Measurements from ENCODE around the gene TMEM181.
"Not testable (repeated sequence)": the region's sequence is repeated elsewhere in the genome, so short reads cannot be mapped to it uniquely, and the experiment has no call there.

TMEM181 gene

DNA sequence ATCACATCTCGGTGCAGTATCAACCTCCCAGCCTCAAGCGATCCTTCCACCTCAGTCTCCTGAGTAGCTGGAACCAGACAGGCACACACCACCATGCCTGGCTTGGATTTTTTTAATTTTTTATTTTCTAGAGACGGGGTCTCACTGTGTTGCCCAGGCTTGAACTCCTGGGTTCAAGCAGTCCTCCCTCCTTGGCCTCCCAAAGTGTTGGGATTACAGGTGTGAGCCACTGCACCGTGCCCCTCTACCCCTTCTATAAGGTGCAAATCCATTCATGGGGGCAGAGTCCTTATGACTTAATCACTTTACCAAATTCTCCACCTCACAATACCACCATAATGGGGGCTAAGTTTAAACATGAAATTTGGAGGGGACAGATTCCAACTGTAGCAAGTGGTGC, 37.7 kb downstream of the TMEM181 start:
- no peak for DNase-seq

GRCh38 chr6:158599635-158600034, 39.7 kb downstream of the TMEM181 start:
- DNase-seq, result no peak

DNA sequence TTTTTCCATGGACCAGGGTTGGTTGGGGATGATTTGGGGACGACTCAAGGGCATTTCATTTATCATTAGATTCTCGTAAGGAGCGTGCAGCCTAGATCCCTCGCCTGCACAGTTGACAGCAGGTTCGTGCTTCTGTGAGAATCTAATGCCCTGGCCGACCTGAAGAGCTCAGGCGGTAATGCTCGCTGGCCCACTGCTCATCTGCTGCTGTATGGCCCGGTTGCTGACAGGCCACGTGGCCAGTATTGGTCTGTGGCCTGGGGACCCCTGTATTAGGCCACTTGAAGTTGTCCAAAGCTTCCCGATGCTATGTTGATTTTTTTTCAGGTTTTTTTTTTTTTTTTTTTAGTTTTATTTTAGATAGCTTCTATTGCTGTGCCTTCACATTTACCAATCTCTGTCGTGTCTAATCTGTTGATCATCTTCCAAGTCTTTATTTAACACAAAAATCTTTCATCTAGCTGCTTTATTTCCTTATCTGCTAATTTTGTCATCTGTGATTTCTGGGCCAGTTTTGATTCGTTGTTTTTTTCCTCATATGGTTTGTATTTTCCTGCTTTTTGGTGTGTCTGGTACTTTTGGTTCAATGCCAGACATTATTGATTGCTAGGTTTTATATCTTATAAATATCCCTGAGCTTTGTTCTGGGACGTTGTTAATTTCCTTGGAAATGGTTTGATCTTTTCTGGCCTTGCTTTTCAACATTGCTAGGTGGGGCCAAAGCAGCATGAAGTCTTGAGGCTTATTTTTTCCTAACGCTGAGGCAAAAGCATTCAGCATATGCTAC, 43.6 kb downstream of the TMEM181 start:
- no peak for DNase-seq

DNA sequence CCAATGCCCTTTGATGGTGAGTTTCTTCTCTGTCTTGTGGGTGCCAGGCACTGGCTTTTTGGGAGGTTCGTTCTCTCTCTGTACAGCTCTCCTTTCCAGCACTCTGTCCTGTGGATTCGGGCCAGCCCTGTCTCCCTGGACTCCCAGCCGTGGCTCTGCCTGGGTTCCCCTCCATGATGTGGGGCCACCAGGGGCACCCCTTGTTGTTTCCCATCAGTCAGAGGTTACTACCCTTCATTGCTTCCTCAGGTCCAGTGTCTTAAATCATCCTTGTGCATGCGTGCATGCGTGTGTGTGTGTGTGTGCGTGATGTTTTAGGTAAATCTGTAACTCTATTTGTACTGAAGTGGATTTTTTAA, 44.1 kb downstream of the TMEM181 start:
- DNase-seq, result no peak

DNA sequence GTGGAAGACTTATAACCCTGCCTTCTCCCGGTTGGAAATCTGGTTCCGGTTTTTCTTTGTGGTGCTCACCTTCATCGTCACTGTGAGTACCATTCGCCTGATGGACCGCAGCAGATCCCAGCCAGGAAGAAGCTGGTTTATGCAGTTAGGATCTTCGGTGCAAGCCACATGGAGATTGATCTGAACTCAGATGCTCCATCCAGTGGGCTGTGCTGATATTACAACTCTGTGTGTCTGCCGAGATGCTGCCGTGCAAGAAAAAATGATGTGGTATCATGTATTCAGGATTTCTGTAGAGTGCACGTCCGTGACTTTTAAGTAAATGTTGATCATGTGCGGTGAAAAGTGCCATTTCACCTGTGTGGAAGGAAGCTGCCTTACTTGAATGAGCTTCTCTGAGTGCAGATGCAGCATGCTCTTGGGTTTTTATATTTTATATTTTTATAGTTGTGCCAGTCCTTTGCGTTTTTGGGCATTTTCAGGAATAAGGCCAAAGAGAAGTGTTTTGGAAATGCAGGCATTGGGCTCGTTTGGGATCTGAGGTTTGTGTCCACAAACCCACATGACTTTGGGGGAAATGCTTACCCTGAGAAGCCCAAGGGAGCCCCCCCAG, 45.5 kb downstream of the TMEM181 start:
- peak; percentile 64 to 73 for DNase-seq

DNA sequence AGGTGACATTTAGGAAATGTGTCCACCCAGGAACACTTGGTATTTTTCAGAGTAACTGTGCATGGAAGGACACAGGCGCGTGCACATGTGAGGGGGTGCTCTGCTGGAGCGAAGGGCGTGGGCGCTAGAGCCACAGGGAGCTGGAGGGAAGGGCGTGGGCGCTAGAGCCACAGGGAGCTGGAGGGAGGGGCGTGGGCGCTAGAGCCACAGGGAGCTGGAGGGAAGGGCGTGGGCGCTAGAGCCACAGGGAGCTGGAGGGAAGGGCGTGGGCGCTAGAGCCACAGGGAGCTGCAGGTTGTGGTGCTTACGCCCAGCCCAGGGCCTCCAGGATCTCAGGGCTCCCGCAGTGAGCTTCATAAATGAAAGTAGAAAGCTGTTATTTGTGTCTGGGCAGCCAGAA, 46.1 kb downstream of the TMEM181 start:
- DNase-seq, result not testable (repeated sequence)

GRCh38 chr6:158606935-158607334, 47.0 kb downstream of the TMEM181 start:
- no peak for DNase-seq

- no peak for DNase-seq
Observed at GRCh38 chr6:158607411-158608170, 47.7 kb downstream of the TMEM181 start.

GRCh38 chr6:158608221-158608620, 48.3 kb downstream of the TMEM181 start:
- no peak for DNase-seq

DNA sequence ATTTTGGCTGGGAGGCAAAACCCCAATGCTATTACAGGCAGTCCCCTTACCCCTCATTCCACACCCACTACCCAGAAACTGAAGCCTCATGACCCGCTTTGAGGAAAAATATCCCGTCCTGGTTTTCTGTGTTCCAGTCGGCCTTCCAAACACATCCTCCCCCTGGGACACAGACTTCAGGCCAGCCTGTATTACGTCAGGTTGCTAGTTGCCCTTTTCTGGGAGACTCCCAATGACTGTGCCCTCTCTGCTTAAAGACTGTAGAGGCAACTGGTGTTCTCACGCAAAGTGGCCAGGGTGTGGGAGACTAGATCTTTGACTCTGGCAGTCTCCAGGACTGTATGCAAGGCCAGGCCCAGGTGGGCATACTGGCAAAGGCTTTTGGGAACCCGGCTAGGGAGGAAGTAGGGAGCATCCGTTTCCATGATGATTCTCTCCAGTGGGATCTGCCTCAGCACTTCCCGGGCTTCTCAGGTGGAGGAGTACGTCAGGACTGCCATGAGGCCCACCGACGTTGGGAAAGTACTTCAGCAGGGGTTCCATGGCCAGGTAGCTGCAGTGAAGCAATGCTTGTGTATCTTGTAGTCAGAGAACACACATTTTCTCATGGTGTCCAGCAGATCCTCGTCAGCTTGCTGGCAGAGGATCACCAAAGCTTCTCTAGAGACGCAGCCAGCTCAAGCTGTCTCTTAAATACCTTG, 49.7 kb downstream of the TMEM181 start:
- DNase-seq, result no peak

GRCh38 chr6:158610319-158610968, 50.6 kb downstream of the TMEM181 start:
- no peak for DNase-seq

GRCh38 chr6:158611039-158611438, 51.1 kb downstream of the TMEM181 start:
- DNase-seq, result no peak

DNA sequence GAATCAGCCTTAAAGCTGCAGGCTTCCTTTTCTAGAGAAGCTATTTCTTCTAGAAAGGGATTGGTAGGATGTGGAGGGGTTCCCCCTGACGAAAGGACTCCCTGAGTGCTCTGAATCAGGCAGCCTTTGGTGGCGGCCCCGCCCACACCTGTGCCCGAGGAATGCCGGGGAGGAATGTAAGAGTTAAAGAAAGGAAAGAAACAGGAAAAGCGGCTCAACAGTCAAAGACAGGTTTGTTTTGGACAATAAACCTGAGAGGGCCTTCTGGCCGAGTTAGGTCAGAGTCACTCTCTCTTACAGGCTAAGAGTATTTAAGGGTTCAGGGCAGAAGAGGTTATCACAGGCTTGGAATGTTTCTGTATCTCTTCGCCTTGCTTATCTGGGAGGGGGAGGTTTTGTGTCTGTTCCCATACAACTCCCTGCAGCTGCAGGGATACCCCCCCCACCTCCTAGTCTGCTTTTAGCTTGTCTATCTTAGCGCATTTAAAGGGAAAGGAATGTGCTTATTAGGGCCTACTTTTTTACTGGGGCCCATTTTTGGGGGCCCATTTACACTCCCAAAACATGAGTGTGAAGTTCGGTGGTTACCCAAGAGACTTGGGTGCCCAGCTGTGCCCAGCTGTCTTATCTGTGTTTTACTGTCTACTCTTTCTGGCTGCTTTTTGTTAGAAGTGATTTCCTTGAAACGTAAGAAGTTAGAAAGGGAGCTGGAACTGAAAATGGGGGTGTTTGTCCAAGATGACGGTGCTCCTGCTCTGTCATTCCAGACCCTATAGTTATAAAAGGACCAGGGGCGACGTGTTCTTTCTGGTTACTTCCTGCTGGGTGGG, 51.9 kb downstream of the TMEM181 start:
- DNase-seq, result no peak

DNA sequence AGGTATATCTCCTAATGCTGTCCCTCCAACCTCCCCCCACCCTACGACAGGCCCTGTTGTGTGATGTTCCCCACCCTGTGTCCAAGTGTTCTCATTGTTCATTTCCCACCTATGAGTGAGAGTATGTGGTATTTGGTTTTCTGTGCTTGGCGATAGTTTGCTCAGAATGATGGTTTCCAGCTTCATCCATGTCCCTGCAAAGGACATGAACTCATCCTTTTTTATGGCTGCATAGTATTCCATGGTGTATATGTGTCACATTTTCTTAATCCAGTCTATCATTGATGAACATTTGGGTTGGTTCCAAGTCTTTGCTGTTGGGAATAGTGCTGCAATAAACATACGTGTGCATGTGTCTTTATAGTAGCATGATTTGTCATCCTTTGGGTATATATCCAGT, 54.7 kb downstream of the TMEM181 start:
- DNase-seq, result not testable (repeated sequence)

DNA sequence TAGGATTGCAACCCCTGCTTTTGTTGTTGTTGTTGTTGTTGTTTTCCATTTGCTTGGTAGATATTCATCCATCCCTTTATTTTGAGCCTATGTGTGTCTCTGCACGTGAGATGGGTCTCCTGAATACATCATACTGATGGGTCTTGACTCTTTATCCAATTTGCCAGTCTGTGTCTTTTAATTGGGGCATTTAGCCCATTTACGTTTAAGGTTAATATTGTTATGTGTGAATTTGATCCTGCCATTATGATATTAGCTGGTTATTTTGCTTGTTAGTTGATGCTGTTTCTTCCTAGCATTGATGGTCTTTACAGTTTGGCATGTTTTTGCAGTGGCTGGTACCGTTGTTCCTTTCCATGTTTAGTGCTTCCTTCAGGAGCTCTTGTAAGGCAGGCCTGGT, 58.4 kb downstream of the TMEM181 start:
- DNase-seq, result not testable (repeated sequence)

- no peak for DNase-seq
Observed at GRCh38 chr6:158619922-158620801, 60.3 kb downstream of the TMEM181 start.

DNA sequence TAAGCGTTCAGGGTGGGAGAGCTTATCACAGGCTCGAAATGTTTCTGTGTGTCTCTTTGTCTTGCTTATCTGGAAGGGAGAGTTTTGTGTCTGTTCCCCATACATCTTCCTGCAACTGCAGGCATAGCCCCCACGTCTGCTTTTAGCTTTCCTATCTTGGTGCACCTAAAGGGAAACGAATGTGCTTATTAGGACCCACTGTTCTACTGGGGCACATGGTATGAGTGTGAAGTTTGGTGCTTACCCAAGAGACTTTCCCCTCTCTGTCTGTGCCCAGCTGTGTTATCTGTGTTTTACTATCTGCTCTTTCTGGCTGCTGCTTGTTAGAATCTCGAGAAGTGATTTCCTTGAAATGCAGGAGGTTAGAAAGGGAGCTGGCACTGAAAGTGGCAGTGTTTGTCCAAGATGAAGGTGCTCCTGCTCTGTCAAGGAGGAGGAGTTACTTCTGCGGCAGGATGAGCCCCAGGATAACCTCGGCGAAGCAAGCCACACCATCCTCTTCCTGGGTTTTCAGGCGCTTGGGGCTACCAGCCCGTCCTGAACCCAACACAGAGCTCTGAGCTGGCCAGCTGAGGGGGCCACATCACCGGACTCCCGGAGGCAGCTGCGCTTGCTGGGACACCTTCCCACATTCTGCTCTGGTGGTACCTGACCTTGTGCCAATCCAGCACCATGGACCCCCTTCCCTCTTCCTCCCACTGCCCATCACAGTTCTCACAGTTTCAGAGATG, 61.2 kb downstream of the TMEM181 start:
- DNase-seq, result no peak

GRCh38 chr6:158621694-158622544, 62.0 kb downstream of the TMEM181 start:
- no peak for DNase-seq

DNA sequence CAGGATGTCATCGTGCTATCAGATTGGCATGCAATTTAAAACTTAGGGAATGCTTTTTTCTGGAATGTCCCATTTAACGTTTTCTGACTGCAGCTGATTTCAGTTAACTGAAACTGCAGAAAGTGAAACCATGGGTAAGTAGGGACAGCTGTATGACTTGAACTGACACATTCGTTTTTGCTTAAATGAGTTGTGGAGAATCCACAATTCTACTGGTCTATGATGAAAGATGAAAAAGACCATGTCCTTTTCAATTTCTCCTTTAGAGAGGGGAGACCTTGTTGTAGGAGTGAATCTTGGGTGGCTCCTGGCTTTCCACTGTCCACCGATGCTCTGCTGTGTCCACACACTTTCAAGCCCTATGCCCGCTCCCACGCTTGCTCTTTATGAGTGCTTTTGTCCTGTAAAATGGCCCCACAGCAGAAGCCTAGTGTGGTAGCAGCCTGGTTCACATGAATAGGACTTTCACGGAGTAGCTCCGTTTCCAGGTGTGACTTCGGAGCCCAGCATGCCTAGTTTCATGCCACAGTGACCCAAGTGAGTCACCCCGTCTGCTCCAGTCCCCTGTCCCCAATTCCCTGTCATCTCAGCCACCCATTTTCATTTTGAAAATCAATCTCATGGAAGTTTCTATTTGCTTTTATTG, 62.8 kb downstream of the TMEM181 start:
- DNase-seq, result no peak
